Activated CD4-positive, alpha-beta T cell treated with anti-CD3 and anti-CD28 coated beads, Interleukin-2, amount 10 ng/mL, durations not matched to agents 24 days and 14 days (primary cell): ENCODE data around the gene TNK2. TPM values are rescaled to one million over a fixed set of nuclear protein-coding genes. Genes with fewer than 3 reads are reported as not detected.
"Not testable (repeated sequence)": the region's sequence is repeated elsewhere in the genome, so short reads cannot be mapped to it uniquely, and the experiment has no call there.

Source experiments
- DNase-seq: peaks from one replicate; pipeline ENCODE4 v3.0.0; 2022
- H3K27ac Mint-ChIP-seq: one replicate; pipeline ENCODE4 v1.8.0; 2022; ENCODE audit warnings: mild to moderate bottlenecking, mixed read lengths
- H3K27me3 Mint-ChIP-seq: one replicate; pipeline ENCODE4 v1.8.0; 2022; ENCODE audit warnings: mixed read lengths
- H3K36me3 Mint-ChIP-seq: one replicate; pipeline ENCODE4 v1.8.0; 2022; ENCODE audit warnings: low read depth, mild to moderate bottlenecking, mixed read lengths
- H3K4me1 Mint-ChIP-seq: one replicate; pipeline ENCODE4 v1.8.0; 2021; ENCODE audit warnings: mixed read lengths
- H3K4me3 Mint-ChIP-seq: one replicate; pipeline ENCODE4 v1.8.0; 2022; ENCODE audit warnings: mild to moderate bottlenecking, moderate library complexity, mixed read lengths
- H3K9me3 Mint-ChIP-seq: one replicate; pipeline ENCODE4 v1.8.0; 2021; ENCODE audit warnings: mixed read lengths
- intact Hi-C: fragments of 100-400 bp; cut with micrococcal nuclease; formaldehyde crosslinking; loops from one replicate; pipeline ENCODE4 v1.15.1; 2023
- total RNA-seq: library from RNA; stranded (reverse); gene quantifications from 2 replicates; pipeline ENCODE4 v1.2.3, GENCODE V29; 2022

Gene TNK2
- total RNA-seq, 1 donor from 2014 or later, result 110 TPM

DNA sequence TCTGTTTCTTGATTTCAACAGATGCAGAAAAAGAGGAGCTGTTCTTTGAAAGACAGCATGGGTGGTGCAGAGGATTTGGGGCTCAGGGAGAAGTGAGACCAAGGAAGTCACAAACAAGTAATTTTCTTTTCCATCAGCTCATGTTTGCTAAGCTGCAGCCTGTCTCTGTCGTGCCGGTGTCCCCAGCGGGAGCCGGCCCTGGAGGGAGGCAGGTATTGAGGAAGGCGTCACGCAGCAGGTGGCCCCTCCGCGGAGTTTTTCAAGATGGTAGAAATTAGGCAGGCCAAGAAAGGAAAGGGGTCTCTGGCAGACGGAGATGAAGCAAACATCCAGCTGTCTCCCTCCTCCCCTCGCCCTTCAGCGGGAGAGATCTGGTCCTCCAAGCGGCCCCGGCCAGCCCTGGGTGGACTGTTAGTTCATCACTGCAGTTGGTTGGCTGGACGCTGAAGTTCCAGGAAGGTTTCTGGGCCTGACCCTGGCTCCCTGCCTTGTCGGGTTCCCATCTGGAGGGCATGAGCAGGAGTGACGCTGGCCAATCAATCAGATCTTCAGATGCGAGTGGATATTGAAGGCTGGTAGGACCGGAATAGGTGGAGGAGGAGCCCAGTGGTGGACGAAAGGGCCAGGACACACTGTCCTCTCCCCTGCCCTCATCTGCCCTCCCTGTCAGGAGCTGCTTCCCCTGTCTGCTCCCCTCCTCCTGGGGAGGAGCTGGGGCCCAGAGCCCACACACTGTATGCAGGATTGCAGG, 68.9 kb downstream of the TNK2 start:
- DNase-seq, result no peak
- intact Hi-C loops, result no loop called here
- Mint-ChIP-seq H3K27ac (no peak overlapping the region), H3K4me3 (no peak overlapping the region), H3K9me3 (no peaks in the 10 kb centered on the region), H3K4me1 (no peaks in the 10 kb centered on the region), H3K27me3 (peaks cover 7% of the 10 kb centered on the region), H3K36me3 (no peaks in the 10 kb centered on the region)

DNA sequence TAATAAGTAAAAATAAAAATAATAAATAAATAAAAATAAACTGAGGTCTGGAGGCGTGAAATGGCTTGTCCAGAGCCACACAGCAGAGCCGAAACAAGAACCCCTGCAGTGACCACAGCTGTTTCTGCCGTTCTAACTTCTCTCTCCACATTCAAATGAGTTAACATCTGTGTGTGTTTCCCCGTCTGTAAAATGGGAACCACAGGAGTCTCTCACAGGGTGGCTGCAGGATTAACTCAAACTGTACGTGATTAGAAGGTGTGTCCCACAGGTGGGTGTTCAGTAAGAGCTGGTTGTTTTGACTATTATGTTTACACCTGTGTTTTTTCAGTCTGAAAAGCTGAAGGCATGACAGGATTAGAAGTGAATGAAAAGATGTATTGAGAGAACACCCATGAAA, 69.6 kb downstream of the TNK2 start:
- Mint-ChIP-seq H3K9me3 (no peaks in the 10 kb centered on the region), H3K36me3 (no peaks in the 10 kb centered on the region), H3K4me3 (no peak overlapping the region), H3K27me3 (peaks cover 3% of the 10 kb centered on the region), H3K4me1 (no peaks in the 10 kb centered on the region), H3K27ac (no peak overlapping the region)
- no peak for DNase-seq
- intact Hi-C loops, result no loop called here

DNA sequence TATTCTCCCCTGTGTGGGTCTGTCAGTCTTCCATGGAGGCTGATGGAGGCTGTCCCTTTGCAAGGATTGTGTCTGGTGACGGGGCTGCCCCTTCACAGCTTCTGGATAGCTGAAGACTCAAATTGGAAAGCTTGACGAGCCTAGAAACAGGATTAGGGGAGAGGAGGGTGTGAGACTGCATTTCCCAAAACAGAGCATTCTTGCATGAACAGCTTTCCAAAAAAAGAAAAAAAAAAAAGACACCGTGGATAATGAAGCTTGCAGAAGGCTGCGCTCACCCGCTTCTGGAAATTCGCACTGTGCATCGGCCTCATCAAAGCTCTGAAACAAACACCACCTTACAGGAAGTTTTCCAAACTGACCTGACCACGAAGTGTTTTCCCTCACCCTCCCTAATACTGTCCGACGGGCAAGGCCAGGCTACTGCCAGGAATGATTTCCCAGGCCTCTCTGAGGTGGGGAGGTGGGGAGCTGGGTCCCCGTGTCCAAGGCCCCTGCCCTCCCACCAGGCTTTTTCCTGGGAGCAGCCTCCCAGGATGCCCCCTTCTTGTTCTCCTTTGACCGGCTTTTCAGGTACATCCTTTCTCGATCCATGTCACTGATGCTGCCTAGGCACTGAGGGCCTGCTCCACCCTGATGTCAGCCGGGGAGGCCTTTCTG, 71.7 kb downstream of the TNK2 start:
- no peaks in the 10 kb centered on the region for H3K9me3 Mint-ChIP-seq
- H3K27me3 Mint-ChIP-seq, result peaks cover 3% of the 10 kb centered on the region
- H3K4me3 Mint-ChIP-seq, result no peak overlapping the region
- no peak overlapping the region for H3K27ac Mint-ChIP-seq
- intact Hi-C loops, result no loop called here
- DNase-seq, result no peak
- H3K36me3 Mint-ChIP-seq, result no peaks in the 10 kb centered on the region
- H3K4me1 Mint-ChIP-seq, result no peaks in the 10 kb centered on the region

DNA sequence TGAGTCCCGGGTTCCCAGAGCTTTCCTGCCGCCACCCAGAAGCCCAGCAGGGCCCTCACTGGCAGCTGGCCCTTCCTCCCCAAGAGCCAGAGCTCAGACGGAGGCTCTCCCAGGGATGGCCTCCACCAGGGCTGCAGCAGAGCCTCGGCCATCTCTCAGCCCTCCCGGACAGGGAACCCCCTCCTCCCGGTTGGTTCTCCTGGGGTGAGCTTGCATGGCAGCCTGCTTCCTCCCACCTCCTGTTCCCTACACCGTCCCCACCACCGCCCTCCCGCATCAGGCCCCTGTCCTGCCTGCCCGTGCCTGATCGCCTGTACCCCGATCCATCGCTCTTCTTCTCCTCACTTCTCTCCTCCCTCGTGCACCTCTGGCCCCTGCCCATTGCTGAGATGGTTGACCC, 72.6 kb downstream of the TNK2 start:
- no peak for DNase-seq
- H3K4me3 Mint-ChIP-seq, result no peak overlapping the region
- no peaks in the 10 kb centered on the region for H3K4me1 Mint-ChIP-seq
- intact Hi-C loops, result no loop called here
- H3K36me3 Mint-ChIP-seq, result no peaks in the 10 kb centered on the region
- no peak overlapping the region for H3K27ac Mint-ChIP-seq
- peaks cover 1% of the 10 kb centered on the region for H3K27me3 Mint-ChIP-seq
- H3K9me3 Mint-ChIP-seq, result no peaks in the 10 kb centered on the region

DNA sequence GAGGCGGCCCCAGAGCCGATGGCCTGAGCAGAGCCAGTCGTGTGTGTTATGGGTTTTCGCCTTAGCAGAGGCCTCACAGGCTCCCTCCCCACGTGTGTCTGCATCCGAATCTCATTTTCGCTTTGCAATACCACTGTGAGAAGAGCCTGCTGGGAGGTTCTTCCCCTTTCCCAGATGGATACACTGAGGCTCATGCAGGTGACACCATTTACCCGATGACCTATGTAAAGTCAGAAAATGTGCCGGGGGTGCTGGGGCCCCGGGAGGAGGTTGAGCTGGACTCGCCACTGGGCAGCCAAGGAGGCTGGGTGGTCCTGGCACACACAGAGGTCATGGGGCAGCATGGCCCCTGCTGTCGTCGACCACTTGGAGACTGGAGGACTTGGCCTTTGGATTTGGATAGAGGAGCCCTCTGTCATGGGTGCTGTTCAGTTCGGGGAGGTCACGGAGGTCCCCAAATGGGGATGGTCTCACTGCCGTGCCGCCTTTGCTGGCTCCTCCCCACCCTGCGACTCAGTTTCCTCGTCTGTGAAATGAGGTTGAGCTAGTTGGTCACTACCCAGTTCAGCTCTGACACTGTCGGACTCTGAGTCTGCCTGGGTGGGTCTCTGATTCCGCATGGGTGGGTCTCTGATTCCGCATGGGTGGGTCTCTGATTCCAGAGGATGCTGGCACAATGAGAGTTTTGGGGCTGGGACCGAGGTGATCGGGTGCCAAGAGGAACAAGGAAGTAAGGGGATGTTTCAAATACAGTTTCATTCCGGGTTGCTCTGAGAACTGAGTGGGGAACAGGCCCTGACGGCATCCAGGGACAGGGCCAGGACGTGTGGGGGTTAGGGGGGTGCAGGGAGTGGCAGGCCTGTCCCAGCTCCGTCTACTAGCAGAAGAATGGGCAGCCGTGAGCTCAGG, 73.4 kb downstream of the TNK2 start:
- H3K4me3 Mint-ChIP-seq, result no peak overlapping the region
- H3K9me3 Mint-ChIP-seq, result no peaks in the 10 kb centered on the region
- no peaks in the 10 kb centered on the region for H3K36me3 Mint-ChIP-seq
- peaks cover 1% of the 10 kb centered on the region for H3K27me3 Mint-ChIP-seq
- intact Hi-C loops, result no loop called here
- no peak overlapping the region for H3K27ac Mint-ChIP-seq
- DNase-seq, result no peak
- no peaks in the 10 kb centered on the region for H3K4me1 Mint-ChIP-seq

DNA sequence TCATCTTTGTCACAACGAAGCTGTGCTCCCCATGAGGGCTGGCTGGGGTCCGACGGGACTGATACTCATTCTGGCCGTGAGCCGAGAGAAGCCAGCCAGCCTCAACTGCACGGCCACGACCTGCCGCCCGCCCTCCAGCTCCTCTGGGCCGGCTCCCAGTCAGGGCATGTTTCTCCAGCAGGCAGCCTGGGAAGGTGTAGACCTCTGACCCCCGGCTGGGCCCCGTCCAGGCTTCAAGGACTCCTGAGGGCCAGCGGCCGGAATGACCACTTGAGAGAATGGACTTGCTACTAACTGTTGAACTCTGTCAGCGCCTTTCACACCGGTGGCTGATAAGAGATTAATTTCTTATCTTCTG, 78.5 kb downstream of the TNK2 start:
- Mint-ChIP-seq H3K4me1 (no peaks in the 10 kb centered on the region), H3K36me3 (no peaks in the 10 kb centered on the region), H3K4me3 (no peak overlapping the region), H3K9me3 (no peaks in the 10 kb centered on the region), H3K27ac (no peak overlapping the region), H3K27me3 (no peaks in the 10 kb centered on the region)
- DNase-seq, result no peak
- intact Hi-C loops, result no loop called here

DNA sequence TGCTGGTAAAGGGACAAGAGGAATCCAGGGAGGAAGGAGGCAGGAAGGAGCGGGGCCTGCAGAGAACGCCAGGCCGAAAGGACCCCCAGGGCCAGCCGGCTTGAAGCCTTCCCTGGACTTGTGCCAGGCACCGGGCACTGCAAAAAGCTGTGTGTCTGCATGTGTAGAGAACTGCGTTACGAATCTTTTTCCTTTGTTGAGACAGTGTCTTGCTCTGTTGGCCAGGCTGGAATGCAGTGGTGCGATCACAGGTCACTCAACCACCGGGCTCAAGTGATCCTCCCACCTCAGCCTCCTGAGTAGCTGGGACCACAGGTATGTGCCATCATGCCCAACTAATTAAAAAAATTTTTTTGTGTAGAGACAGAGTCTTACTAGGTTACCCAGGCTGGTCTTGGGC, 79.6 kb downstream of the TNK2 start:
- Mint-ChIP-seq H3K27ac (no peak overlapping the region), H3K4me1 (no peaks in the 10 kb centered on the region), H3K4me3 (no peak overlapping the region), H3K9me3 (no peaks in the 10 kb centered on the region), H3K36me3 (no peaks in the 10 kb centered on the region), H3K27me3 (no peaks in the 10 kb centered on the region)
- DNase-seq, result no peak
- intact Hi-C loops, result no loop called here

DNA sequence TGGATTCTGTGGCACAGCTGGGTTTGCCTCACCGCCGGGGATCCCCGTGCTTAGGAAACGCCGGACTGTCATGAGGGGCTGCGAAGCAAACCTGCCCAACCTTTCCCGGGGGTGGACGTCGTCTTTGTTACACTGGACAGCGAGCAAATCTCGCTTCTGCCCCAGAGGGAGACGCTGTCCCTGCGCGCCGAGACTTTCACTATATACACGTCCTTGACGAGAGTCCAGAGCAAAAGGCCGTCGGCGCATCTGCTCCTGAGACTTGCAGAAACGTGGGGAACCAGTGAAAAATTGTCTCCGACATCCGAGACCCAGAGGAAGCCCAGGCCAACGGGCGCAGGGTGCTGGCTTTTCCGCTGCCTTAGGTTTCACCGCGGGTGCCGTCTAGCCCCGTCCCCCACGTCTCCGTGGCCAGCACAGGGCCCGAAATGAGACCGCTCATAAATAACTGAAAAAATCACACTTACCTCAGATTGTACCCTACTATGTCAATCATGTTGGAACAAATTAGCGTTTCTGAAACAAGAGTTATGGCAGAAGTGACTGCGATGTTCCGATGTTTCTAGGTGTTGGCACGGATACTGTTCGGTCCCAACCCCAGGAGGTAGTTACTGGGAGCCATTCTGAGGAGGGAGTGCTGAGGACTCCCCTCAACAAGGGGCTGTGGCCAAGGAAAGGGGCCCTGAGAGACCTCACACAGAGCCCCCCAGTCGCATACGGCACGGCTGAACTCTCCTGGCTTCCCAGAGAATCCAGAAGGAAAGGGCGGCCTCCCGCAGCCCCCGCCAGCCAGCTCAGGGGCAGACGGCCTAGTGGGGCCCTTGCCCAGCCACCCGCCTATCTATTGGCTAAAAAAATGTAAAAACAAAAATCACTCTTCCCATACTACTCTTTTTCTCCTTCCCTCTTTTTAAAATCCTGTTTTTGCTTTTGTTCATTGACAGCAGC, 82.2 kb downstream of the TNK2 start:
- H3K4me1 Mint-ChIP-seq, result no peaks in the 10 kb centered on the region
- H3K4me3 Mint-ChIP-seq, result no peak overlapping the region
- H3K9me3 Mint-ChIP-seq, result no peaks in the 10 kb centered on the region
- H3K27me3 Mint-ChIP-seq, result peaks cover 2% of the 10 kb centered on the region
- intact Hi-C loops, result no loop called here
- H3K36me3 Mint-ChIP-seq, result no peaks in the 10 kb centered on the region
- DNase-seq, result no peak
- no peak overlapping the region for H3K27ac Mint-ChIP-seq

DNA sequence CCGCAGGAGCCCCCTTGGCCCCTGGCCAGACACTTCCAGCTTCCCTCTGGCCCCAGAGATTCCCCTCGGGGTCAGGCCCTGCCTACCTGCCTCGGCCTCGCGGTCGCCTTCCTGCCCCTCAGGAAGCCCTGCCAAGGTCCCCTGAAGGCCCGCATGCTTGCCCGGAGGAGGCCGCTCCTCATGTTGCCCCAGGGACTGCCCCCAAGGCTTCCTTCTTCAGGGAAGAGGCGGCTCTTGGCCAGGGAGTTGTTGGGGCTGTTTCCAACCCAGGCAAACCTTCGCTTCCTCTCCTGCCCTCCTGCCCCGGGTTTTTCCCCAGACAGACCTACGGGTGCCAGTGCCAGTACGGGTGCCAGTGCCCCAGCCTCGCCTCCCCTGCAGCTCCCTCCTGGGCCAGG, 83.2 kb downstream of the TNK2 start:
- intact Hi-C loops, result no loop called here
- Mint-ChIP-seq H3K27ac (no peak overlapping the region), H3K4me1 (no peaks in the 10 kb centered on the region), H3K4me3 (no peak overlapping the region), H3K36me3 (no peaks in the 10 kb centered on the region), H3K27me3 (peaks cover 2% of the 10 kb centered on the region), H3K9me3 (no peaks in the 10 kb centered on the region)
- DNase-seq, result no peak

DNA sequence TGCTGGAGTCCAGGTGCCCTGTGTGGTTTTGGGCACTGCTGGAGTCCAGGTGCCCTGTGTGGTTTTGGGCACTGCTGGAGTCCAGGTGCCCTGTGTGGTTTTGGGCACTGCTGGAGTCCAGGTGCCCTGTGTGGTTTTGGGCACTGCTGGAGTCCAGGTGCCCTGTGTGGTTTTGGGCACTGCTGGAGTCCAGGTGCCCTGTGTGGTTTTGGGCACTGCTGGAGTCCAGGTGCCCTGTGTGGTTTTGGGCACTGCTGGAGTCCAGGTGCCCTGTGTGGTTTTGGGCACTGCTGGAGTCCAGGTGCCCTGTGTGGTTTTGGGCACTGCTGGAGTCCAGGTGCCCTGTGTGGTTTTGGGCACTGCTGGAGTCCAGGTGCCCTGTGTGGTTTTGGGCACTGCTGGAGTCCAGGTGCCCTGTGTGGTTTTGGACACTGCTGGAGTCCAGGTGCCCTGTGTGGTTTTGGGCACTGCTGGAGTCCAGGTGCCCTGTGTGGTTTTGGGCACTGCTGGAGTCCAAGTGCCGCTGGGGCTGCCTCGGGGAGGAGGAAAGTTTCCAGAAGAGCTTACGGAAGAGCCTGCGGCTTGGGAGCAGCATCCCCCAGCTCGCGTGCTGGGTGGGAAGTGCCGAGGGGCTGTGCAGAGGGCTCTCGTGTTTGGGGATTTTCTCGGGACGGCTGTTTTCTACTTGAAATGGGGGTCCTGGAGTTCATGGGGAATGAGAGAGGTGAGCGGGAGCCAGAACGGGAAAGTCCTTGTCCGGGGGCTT, 83.7 kb downstream of the TNK2 start:
- H3K4me3 Mint-ChIP-seq, H3K36me3 Mint-ChIP-seq, H3K27me3 Mint-ChIP-seq, H3K27ac Mint-ChIP-seq, H3K9me3 Mint-ChIP-seq, H3K4me1 Mint-ChIP-seq, DNase-seq, intact Hi-C loops: not testable (repeated sequence)

DNA sequence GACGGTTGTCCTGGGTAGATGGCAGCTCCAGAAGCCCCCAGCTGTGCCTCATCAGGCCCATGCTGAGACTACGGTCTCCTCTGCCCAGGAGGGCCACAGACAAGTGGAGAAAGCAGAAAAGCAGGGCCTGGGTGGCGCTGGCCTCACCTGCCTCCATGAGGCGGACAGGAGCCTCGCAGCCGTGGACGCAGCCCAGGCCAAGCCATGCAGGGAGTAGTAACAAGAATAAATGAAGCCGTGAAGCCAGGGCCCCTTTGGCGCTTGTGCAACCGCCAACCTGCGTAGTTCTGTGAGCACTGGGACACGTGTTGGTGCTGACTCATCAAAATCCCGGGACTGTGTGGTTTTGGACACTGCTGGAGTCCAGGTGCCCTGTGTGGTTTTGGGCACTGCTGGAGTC, 84.4 kb downstream of the TNK2 start:
- intact Hi-C loops, result no loop called here
- Mint-ChIP-seq H3K27ac (no peak overlapping the region), H3K4me3 (no peak overlapping the region), H3K36me3 (no peaks in the 10 kb centered on the region), H3K9me3 (no peaks in the 10 kb centered on the region), H3K27me3 (peaks cover 2% of the 10 kb centered on the region), H3K4me1 (no peaks in the 10 kb centered on the region)
- no peak for DNase-seq

DNA sequence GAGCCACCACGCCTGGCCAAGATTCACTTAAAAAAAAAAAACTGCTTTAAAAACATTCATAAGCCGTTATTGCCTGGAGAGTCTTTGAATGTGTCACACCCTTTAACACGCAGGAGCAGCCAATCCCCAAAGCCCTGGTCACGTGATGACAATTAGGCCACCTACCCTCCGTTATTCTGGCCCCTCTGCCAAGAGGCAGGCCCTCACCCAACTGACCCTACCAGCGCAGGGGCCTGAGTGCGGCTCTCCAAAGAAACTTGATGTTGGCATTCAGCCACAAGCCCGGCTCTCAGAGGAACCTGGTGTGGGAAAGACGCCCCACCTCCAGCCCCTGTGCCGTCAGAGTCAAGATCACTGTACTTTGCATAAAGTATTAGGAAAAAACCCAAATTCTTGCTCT, 85.1 kb downstream of the TNK2 start:
- H3K36me3 Mint-ChIP-seq, result no peaks in the 10 kb centered on the region
- H3K27ac Mint-ChIP-seq, result no peak overlapping the region
- H3K27me3 Mint-ChIP-seq, result peaks cover 2% of the 10 kb centered on the region
- no peaks in the 10 kb centered on the region for H3K9me3 Mint-ChIP-seq
- no peaks in the 10 kb centered on the region for H3K4me1 Mint-ChIP-seq
- H3K4me3 Mint-ChIP-seq, result no peak overlapping the region
- intact Hi-C loops, result no loop called here
- no peak for DNase-seq

DNA sequence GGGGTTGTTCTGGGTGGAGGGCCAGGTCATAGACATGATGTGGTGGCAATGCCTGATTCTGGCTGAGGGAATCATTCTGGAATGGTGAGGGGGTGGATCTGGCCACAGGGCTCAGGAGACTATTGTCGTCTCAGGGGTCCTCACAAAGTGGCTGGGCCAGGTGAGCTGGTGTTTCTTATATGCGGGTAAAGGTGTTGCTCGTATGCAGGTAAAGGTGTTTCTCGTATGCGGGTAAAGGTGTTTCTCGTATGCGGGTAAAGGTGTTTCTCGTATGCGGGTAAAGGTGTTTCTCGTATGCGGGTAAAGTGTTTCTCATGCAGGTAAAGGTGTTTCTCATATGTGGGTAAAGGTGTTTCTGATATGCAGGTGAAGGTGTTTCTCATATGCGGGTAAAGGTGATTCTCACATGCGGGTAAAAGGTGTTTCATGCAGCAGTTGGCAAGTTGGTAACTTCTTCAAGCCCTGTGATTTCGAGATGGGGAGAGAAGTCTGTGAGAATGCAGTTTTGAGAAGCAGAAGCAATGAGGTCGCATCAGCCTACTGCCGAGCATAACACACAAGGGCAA, 86.1 kb downstream of the TNK2 start:
- no peak overlapping the region for H3K4me3 Mint-ChIP-seq
- H3K4me1 Mint-ChIP-seq, result no peaks in the 10 kb centered on the region
- H3K36me3 Mint-ChIP-seq, result no peaks in the 10 kb centered on the region
- DNase-seq, result no peak
- no peaks in the 10 kb centered on the region for H3K9me3 Mint-ChIP-seq
- no peak overlapping the region for H3K27ac Mint-ChIP-seq
- peaks cover 2% of the 10 kb centered on the region for H3K27me3 Mint-ChIP-seq
- intact Hi-C loops, result no loop called here
